HG03135 (cell line): Measurements from ENCODE around the gene ACAD10.
"Not testable (repeated sequence)": the region's sequence is repeated elsewhere in the genome, so short reads cannot be mapped to it uniquely, and the experiment has no call there.

Source experiments
- ATAC-seq: cut with Tn5 transposase; IDR thresholded peaks from one replicate; pipeline ENCODE4 v1.9.1; 2021; ENCODE audit warnings: mild to moderate bottlenecking, moderate library complexity; ENCODE audit not compliant: unreplicated experiment

ACAD10 gene

DNA sequence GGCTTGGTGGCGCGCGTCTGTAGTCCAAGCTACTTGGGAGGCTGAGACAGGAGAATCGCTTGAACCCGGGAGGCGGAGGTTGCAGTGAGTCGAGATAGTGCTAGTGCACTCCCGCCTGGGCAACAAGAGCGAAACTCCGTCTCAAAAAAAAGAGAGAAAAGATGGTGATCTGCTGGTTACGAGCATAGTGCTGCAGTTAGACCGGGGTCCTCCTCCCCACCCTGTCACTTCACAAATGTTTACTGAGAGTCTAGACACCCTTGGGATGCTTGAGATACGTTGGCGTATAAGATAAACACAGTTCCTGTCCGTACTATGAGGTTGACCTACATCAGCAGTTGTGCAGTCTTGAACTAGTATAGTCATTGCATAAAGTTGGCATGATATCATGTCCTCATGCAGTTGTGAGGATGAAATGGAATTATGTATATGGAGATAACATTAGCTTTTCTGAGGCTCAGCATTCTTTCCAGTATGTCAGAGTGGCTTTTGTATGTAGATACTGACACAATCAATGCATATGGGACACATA is 787 bp downstream of the ACAD10 start:
- ATAC-seq, result no peak

DNA sequence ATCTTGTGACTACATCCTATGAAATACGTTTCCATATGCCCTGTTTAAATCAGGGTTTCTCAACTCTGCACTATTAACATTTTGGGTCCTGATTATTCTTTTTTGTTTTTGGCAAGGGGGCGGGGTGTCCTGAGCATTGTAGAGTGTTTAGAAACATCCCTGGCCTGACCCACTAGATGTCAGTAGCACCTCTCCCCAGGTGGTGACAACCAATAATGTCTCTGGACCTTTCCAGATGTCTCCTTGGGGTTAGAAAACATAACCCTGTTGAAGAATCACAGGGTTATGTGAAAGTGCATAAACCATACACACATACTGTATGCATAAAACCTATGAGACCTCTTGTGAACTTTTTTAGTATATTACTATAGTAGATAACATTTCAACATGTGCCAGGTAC is 1.4 kb downstream of the ACAD10 start:
- ATAC-seq, result peak; percentile 31

DNA sequence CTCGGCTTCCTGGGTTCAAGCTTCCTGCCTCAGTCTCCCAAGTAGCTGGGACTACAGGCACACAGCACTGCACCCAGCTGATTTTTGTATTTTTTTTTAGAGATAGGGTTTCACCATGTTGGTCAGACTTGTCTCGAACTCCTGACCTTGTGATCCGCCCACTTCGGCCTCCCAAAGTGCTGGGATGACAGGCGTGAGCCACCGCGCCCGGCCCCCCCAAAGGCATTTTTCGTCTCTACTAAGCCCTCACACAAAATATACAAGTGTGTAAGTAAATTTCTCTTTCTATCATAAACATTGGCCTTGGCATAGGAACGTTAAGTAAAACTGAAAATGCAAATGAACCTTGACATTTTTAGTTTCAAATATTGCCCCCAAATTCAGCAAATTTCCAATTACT is 2.1 kb downstream of the ACAD10 start:
- no peak for ATAC-seq

DNA sequence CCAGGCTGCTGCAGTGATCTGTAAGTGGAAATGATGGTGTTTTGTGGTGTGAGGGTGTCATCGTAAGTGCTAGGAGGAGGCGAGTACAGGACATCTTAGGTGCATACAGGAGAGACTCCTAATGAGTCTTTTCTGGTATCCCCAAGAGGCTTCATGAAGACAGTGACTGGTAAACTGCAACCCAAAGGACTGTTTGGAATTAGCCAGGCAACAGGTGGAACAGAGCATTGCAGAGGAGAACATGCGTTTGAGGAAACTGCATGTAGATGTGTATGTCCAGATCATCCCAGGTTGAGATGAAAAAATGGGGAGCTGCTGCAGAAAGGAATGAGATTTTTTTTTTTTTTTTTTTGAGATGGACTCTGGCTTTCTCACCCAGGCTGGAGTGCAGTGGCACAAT is 5.4 kb downstream of the ACAD10 start:
- ATAC-seq, result no peak

DNA sequence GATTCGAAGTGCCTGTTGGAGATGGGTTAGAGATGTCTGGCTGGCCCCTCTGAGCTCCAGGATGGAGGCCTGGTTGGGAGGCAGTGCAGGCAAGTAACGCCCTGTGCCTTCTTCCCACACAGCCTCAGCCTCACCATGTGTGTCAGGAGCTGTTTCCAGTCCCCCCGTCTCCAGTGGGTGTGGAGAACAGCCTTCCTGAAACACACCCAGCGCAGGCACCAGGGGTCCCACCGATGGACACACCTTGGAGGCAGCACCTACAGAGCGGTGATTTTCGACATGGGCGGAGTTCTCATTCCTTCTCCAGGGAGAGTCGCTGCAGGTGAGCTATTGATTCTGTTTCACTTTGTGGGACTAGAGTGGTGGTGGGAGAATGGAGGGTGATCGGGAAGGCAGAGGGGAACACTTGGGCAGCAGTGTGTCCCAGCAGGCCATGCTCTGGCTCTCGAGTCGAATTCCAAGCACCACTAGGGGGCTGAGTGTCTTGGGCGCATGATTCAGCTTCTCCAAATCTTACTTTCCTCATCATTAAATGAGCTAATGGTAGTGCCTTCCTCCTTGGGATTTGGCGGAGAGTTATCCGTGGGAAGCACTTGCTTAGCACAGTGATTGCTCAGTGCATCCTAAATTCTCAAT is 6.8 kb downstream of the ACAD10 start:
- no peak for ATAC-seq

DNA sequence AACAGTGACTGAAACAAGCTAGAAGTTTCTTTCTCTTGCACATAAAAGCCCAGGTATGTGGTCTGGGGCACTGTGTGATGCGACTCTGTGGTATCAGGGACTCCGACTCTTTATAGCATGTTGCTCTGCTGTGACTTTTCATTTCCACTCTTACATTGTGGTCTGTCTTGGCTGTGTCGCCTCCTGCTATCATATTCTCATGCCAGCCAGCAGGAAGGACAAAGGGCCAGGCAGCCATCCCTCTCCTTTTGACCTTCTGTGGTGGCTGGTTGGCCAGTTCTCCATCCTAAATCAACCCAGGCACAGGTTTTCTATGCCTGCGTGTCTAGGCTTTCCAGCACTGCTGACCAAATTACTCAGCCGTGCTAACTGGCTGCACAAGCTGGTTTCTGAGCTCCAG is 8.0 kb downstream of the ACAD10 start:
- ATAC-seq, result no peak

DNA sequence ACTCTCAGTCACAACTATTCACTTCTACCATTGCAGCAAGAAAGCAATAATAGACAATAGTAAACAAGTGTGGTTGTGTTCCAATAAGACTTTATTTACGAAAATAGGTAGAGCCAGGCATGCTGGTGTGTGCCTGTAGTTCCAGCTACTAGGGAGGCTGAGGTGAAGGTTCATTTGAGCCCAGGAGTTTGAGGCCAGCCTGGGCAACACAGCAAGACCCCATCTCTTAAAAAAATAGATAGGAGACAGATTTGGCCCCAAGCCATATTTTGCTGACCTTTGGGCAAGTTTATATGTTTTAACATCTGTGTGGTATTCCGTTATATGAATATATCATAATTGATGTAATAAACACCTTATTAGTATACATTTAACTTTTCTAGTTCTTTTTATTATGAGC is 14.1 kb downstream of the ACAD10 start:
- ATAC-seq, result no peak

DNA sequence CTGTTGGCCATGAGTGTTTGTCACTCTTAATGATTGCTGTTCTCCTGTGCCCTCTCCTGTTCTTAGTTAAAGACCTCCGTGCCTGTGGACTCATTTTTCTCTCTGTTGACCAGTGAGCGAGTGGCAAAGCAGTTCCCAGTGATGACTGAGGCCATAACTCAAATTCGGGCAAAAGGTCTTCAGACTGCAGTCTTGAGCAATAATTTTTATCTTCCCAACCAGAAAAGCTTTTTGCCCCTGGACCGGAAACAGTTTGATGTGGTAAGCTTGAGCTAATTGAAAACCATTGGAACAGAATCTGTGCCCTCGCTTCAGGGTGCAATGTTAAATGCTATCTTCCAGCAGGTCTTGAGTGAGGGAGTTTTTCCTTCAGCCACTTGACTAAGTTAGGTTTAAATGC is 19.8 kb downstream of the ACAD10 start:
- ATAC-seq, result no peak

DNA sequence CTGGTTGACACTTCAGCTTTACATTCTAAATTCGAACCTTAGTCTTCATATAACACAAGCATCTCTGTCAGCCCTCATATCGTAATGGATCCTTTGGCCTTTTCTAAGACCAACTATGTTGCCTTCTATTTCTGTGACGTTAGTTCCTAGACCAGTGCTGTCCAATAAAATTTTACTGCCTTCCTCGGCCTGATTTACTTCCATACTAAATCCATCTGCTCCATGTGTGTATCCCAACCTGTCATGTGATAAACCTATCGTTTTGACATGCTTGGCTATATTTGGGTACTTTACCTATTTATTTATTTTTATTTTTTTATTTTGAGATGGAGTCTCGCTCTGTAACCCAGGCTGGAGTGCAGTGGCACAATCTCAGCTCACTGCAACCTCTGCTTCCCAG is 20.3 kb downstream of the ACAD10 start:
- no peak for ATAC-seq

DNA sequence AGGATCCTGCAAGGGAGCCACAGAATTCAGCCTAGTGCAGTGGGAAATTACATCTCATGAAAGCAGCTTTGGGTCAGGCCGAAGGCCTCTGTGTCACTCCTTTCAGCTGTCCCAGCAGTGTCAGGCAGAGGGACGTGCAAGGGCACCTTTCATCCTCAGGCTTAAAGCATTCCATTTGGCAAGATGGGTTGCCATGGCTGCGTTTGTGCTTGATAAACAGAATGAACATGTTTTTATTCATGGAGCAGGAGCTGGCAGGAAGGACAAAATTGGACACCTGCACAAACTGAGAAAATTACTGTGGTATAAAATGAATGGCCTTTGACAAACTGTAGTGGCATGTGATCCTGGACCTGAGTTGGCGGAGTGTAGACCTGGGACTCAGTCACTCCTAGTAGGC is 29.4 kb downstream of the ACAD10 start:
- ATAC-seq, result no peak

DNA sequence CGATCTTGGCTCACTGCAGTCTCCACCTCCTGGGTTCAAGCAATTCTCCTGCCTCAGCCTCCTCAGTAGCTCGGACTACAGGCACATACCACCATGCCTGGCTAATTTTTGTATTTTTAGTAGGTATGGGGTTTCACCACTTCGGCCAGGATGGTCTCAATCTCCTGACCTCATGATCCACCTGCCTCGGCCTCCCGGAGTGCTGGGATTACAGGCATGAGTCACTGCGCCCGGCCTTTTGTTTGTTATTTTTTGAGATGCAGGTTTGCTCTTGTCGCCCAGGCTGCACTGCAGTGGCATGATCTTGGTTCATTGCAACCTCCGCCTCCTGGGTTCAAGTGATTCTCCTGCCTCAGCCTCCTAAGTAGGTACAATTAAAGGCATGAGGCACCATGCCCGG is 33.5 kb downstream of the ACAD10 start:
- ATAC-seq, result not testable (repeated sequence)

DNA sequence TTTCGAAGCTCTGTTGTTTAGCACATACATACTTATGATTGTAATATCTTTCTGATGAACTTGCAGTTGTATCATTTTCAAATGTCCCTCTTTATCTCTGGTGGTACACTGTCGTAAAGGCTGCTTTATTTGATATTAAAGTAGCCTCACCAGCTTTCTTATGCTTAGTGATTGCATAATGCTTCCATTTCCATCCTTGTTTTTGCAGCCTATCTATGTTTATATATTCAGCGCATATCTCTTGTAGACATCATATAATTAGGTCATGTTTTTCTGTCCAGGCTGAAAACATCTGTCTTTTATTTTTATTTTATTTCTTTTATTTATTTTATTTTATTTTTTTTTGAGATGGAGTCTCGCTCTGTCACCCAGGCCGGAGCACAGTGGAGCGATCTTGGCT is 34.6 kb downstream of the ACAD10 start:
- no peak for ATAC-seq

DNA sequence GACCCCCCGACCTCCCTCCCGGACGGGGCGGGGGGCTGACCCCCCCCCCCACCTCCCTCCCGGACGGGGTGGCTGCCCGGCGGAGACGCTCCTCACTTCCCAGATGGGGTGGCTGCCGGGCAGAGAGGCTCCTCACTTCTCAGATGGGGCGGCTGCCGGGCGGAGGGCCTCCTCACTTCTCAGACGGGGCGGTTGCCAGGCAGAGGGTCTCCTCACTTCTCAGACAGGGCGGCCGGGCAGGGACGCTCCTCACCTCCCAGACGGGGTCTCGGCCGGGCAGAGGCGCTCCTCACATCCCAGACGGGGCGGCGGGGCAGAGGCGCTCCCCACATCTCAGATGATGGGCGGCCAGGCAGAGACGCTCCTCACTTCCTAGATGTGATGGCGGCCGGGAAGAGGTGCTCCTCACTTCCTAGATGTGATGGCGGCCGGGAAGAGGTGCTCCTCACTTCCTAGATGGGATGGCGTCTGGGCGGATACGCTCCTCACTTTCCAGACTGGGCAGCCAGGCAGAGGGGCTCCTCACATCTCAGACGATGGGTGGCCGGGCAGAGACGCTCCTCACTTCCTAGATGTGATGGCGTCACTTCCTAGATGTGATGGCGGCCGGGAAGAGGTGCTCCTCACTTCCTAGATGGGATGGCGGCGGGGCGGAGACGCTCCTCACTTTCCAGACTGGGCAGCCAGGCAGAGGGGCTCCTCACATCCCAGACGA is 38.0 kb downstream of the ACAD10 start:
- not testable (repeated sequence) for ATAC-seq

DNA sequence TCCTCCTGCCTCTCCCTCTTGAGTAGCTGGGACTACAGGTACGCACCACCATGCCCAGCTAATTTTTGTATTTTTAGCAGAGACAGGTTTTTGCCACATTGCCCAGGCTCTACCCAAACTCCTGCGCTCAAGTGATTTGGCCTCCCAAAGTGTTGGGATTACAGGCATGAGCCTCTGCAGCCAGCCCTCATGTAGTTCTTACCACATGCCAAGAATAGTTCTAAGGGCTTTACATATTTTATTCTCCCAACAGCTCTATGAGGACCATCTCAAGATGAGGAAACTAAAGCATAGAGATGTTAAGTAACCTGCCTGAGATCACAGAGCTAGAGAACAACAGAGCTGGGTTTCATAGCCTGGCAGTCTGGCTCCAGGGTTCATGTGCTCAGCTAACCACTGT is 42.9 kb downstream of the ACAD10 start:
- no peak for ATAC-seq

DNA sequence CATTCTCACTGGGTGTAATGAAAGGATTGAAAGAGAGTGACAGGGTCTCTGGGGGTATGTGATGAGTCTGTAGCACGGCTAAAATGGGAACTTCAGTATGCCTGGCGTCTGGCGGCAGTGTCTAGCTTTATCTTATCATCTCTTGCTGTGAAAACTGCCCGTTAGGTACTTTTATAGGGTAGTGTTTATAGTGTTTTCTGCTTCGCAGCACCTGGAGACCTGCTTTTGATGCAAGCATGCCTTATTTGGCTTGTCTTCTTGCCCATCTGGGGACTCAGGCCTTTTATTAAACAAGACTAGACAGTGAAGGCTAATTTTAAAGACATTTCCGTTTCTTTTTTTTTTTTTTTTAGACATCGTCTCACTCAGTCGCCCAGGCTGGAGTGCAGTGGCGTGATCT is 44.6 kb downstream of the ACAD10 start:
- no peak for ATAC-seq

DNA sequence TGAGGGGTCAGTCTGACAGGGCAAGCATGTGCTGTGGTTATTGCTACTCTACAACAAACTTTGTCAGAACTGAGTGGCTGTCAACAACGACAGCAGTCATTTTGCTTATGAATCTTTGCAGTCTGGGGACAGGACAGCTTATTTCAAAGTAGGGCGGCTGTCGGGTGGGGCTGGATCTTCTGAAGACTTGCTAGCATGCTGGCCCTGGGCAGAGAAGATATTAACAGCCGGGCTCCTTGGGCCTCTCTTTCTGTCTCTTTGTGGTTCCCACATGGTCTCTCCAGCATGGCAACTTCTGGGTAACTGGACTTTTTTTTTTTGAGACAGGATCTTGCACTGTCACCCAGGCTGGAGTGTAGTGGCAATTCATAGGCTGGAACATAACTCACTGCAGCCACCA is 46.9 kb downstream of the ACAD10 start:
- ATAC-seq, result no peak

DNA sequence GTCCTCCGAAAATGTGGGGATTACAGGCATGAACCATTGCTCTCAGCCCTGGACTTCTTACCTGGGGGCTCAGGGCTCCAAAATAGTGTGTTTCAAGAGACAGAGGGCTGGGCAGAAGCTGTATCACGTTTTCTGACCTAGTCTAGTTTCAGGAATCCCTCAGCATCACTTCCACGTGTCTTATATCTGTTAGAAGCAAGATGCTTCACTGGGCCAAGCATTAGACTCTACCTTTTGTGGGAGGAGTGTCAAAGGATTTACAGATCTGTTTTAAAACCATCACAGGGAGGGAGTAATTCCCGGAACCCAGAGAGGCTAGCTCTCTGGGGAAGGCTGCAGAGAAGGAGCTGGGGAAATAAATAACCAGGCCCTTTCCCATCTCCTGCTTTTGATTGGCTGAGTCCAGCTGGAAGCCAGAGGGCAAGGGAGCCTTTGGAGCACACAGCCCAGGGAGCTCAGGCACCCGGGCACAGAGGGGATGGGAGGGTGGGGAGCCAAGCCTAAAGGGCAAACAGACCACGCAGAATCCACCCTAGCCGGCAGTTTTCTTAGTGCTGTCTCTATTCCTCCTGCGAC is 47.6 kb downstream of the ACAD10 start:
- no peak for ATAC-seq

DNA sequence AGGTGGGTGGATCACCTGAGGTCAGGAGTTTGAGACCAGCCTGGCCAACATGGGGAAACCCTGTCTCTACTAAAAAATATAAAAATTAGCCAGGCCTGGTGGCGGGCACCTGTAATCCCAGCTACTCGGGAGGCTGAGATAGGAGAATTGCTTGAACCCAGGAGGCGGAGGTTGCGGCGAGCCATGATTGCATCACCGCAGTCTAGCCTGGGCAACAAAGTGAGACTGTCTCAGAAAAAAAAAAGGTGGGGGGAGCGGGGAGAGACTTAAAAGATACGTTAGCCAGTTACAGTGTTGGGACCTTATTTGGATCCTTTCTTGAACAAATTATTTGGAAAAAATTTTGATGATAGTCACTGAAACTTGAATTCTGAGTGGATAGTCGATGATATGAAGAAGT is 53.7 kb downstream of the ACAD10 start:
- ATAC-seq, result not testable (repeated sequence)

DNA sequence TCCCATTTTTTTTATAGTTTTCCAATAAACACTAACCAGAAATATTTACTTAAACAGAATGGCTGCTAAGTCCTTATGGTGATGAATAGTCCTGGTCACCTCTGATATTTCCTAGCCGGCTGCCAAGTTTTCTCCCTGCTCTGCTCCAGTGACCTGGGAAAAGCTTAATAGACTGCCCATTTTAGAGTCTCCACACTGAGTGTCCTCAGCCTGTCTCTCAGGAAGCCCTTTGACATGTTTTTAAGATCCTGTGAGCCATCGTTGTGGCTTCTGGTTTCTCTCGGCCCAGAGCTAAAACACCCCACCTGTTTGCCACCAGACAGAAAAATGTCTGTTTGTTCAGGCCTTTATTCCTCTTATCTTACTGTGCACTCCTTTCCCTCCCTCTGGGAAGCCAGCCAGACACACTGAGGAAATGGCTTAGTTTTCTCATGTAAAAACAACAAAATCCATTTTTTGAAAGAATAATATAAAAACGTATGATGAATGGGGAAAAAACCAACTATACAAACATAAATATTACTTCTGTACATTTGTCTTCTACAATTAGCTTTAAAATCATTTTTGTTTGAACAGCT is 55.5 kb downstream of the ACAD10 start:
- ATAC-seq, result no peak

DNA sequence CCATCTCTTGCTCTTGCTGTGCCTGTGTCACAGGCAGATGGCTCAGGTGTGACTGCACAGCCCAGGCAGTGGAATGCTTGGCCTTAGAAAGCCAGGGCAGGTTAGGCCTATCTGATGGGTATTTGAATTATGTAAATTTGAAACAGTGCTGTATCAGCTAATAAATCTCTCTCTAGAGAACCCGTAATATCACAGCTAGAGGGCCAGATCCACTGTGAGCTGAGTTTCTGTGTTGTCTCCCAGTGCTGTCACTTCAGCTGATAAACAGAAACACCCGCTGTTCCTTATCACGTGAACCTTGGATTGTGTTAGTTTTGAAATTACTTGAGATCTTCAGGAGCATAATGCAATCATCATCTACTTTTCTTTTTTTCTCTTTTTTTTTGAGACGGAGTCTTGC is 59.4 kb downstream of the ACAD10 start:
- ATAC-seq, result no peak

DNA sequence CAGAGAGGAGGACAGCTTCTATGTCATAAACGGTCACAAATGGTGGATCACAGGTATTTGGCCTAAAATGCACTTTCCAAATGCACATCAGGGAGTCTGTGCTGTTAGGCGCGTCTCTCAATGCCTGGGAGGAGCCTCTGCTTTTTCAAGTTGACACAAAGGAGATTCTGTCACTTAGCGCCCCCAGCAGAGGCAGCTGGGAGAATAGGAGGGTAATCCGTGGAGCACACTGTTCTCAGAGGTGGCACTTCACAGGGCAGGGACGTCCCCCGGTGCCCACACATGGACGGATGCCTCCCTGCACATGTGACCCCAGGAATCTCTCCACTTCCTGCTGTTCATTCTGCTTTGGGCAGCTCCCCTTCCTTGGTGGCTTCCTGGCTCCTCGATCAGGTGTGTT is 61.5 kb downstream of the ACAD10 start:
- no peak for ATAC-seq

DNA sequence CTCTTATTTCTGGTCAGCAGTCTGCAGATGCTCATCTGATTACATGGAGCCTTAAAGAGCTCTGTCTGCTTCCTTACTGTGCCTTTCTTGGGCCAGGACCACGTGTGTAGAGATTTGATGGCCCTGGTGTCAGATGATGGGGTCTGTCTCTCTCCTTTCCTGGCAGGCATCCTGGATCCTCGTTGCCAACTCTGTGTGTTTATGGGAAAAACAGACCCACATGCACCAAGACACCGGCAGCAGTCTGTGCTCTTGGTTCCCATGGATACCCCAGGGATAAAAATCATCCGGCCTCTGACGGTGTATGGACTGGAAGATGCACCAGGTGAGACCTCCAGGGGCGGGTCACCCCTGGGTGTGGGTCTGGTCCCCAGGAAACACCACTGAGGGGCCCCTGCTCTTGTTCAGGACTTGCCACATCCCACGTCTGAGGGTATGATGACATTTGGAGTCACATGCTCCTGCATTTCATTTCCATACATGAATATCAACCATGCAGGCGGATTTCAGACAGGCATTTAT is 62.4 kb downstream of the ACAD10 start:
- ATAC-seq, result no peak
